NCI-H2081 (cell line): ENCODE data around the gene SLC41A3.
"Not testable (repeated sequence)": the region's sequence is repeated elsewhere in the genome, so short reads cannot be mapped to it uniquely, and the experiment has no call there.

Experiments
- DNase-seq, 2 experiments: peaks; one replicate each; lab custom pipeline; 2025; lab: John Stamatoyannopoulos, UW

Gene SLC41A3

DNA sequence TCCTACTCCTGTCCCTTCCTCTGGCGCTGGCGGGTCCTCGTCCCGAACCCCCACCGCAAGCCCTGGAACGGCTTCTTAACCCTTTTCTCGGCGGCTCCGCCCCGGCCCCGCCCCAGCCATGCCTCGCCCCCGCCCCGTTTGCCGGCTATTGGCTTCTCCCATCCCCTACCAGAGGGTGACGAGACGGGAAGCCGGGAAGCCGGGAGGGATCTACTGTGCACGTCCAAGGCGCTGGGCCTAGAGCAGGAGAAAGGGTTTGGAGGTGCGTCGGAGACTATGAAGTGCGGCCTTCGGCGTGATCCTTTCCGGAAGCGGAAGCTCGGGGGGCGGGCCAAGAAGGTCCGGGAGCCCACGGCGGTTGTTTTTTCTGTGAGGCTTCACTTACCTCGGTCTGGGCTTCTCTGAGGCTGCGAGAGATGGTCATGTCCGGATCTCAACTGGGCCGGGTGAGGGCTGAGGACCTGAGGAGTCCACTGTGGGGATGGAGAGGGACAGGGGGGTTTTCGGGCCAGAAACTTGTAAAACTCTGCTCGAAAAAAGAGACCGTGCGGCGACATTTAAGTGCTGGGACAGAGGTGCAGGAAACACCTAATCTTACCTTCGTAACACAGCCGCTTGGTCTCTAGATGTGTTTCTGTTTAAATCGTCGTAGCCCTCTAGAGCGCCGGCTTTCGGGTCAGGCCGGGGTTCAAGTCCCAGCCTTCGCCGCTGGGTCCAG, 93.5 kb downstream of the SLC41A3 start:
- peak; percentile 88 to 90 for DNase-seq

DNA sequence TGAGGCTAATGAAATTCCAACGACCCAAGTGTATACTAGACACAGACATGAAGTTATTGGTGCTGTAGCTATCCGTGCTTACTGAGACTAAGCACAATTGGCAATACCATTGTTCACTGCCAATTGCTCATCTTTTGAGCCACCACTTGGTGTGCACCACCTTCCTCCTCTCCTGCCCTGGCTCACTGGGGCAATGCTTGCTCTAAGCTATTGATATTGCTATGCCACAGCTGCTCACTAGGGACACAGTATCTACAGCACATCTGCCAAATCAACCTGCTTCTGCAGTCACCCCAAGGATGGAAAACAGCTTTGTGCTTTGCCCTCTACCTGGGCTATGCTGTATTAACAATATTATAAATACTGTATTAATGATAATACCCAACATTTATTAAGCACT, 99.0 kb downstream of the SLC41A3 start:
- DNase-seq, result not testable (repeated sequence)

DNA sequence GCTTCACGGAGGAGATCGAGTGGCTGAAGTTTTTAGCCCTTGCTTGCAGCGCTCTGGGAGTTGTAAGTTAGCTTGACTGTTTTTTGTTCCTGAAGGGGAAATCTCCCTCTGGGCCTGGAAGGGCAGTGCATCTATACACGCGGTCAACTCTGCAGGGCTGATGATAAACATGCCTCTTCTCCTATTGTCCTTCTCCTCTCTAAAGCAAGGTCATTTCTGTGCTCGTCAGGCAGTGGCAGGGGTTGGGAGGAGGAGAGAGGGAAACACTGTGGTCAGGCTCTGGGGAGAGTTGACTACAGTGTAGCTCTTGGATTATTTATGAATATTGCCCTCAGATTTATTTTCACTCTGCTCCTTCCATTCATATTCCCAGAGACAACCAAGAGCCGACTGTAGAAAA, 106.8 kb downstream of the SLC41A3 start:
- not testable (repeated sequence) for DNase-seq

DNA sequence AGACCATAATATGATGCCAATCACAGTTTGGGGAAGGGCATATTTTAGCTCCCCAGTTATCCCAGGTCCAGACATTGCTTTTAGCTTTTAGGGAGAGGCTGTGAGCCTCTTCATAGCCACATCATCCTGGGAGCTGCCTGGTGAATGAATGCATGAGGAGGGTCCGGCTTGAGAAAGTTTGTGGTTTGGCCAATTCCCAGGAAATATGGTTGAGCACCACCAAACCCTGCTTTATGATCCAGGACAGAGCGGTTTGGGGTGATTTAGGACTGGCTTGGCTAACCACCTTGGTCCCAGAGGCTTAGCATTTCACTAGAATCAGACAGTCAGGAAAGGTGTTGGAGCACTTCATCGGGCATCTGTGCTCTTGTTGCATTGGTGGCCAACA, 107.9 kb downstream of the SLC41A3 start:
- not testable (repeated sequence) for DNase-seq

DNA sequence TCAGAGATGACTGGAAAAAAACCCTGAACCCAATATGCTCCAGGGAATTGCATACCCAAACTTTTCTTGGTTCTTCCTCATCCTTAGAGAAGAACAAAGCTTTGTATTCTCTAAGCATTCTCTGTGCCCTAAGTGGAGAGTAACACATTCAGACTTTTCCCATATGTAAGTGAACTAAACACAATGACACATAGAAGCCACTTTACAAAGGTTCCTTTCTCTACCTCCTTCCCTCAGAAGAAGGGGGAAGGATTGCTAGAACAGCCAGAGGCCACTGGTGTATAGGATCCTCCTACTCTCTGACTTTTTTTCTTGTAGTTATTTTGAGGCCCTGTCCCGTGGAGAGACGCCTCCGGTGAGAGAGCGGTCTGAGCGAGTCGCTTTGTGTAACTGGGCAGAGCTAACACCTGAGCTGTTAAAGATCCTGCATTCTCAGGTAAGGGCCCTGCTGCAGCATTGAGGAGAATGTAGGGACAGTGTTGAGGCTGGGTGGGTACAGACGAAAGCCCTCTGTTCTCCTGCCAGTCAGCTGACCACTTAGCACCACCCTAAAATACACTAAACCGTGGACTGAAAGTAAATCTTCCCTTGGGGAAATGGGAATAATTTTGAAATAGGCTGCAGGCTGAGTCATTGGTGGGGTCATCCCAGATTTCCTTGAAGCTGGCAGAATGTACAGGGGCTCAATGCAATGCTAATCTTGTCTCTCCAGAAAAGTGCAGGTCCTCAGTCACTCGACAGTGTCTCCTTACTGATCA, 108.5 kb downstream of the SLC41A3 start:
- DNase-seq, result not testable (repeated sequence)

DNA sequence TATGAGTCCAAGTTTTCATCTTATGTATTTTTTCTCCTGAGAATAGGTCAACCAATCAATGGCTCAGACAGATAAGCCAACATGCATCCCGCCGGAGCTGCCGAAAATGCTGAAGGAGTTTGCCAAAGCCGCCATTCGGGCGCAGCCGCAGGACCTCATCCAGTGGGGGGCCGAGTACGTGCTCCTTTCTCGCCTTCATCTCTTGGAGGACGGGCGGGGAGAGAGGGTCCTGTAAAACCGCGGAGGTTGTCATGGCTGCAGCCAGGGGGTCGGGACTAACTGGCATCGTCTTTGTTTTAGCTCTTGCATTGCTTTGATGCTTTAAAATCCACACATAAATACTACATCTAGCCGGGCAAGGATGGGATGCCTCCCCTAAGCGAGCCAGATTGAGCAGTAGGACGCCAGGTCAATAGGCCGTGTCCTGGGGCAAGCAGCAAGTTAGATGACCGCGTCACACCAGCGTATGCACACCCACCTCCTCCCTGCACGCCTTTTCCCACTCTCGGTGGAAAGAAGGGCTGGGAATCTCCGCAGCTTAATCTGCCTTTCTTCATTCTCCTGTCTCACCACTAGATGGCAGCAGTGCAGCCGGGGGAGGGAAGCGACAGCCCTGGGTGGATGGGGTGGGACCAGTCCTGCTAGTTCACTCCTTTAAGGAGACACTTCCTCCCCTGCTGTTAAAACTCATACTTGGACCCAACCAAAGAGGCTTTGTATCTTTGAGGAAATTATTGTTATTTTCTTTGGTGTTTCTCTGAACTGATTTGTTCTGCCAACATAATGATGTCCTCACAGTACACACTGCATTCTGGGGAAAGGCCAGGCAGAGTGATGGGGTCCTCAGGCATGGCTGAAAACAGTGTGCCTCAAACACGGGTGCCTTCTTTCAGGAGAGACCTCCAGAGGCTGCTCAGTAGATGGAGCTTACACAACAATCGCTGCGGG, 111.7 kb downstream of the SLC41A3 start:
- peak; percentile 30 to 50 for DNase-seq

DNA sequence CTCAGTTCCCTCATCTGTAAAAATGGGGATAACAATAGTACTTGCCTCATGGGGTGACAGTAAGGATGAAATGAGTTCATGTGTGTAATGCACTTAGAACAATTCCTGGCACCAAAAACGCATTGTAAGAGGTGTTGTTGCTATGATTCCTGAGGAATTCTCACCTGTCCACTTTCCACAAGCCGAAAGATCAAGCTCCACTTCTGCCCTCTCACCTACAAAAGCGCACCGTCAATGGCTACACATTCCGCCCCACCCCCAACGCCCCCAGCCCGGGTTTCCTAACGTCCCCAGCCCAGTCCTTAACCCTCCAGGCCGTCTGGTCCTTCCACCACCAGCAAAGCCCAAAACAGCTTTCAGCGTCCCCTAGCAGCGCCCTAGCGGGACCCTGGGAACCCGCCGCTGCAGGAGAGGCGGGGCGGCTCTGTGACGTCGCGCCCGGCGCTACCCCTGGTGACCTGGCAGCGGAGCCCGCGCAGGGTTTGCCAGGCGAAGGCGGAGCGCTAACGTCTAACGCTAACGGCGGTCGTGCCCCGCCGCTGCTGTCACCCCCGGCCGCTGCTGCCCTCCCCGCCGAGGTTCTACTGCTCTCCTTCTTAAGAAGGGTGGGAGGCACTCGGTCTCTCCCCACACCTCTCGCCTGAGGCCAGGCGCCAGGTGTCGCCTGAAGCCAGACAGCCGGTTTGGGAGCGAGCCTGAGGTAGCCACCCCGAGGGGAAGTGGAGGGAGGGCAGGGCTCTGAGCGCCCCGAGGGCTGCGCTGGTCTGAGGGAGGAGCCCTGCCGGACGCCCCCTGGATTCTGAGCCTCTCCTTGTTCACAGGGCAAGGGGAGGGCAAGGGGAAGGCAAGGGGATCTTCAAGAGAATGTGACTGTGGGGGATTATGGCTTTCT, 115.0 kb downstream of the SLC41A3 start, which contains the start of gene ROPN1B:
ROPN1B (plus strand) TSS at position 478 of the 892 bp plus-strand sequence. CDS start 2,877 bp downstream, outside the sequence.
- not testable (repeated sequence) for DNase-seq

DNA sequence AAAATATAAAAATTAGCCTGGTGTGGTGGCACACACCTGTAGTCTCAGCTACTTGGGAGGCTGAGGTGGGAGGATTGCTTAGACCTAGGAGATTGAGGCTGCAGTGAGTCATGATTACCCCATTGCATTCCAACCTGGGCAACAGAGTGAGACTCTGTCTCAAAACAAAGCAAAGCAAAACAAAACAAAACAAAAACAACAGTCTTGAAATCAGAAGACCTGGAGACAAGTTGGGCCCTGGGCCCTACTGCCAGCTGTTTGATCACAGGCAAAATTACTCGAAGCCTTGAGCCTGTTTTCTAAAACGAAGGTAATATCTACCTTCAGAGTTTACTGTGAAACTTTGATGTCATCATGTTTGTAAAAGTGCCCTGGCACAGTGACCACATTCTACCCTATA, 115.8 kb downstream of the SLC41A3 start:
- DNase-seq, result not testable (repeated sequence)

DNA sequence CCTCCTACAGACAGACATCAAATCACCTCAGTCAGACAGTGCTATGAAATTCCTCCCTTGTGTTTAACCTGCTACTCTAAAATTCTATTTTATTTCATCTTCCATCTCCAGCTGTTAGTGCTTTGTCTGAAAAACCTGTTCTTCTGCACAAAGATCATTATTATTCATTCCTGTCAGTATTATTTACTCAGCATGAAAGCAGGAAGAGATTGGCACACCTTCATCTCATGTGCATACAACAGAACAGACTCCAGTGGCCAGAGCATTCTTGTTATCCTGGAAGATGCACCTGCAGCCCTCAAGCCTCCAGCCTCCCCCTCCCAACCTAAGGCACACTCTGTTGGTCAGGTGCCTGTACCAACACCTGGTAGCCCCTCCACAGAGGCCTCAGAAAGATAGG, 116.8 kb downstream of the SLC41A3 start:
- DNase-seq, result peak; percentile 7 to 64

DNA sequence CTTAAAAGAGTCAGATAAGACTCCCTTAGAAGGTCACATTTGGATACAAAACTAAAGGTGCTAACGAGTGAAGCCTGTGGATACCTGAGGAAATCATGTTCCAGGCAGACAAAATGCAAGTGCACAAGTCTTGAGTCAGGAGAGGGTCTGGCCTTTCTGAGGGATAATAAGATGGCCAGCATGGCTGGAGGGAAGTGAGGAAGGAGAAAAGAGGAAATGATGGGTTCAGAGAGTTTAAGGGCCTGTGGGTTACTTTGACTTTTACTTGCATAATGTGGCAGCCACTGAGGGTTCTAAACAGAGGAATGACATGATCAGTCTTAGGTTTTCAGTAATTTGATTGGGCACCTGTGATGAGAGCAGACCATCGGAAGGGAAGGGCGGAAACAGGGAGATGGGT, 118.4 kb downstream of the SLC41A3 start:
- no peak for DNase-seq

DNA sequence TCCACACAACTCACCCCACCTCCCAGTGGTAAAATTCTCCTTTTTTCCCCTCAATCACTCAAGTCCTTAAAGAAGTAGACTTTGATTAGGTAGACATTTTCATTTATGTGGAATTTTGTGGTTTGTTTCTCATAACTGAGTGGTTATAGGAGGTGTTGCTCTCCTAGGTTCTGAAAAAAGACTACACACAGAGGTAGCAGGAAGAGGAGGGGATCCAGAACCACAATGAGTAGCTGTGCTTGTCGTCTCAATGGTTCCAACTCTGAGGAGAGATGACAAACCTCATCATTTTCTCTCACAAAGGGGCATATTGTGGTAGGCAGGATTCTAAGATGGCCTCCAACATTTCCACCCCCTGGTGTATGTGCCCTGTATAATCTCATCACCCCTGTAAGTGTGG, 120.1 kb downstream of the SLC41A3 start:
- DNase-seq, result not testable (repeated sequence)

DNA sequence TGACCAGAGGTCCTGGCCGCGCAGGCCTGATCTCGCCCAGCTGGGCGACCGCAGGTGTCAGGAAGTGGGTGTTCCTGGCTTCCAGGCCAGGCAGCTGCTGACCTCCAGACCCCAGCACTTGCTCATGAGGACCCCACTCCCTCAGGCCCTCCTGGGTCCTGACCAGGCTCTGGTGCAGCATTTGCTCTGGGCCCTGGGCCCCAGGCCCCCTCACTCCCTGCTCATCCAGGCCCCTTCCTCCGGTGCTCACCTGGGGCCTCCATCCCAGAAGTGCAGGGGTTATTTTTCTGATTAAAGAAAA, 122.7 kb downstream of the SLC41A3 start:
- DNase-seq, result no peak

DNA sequence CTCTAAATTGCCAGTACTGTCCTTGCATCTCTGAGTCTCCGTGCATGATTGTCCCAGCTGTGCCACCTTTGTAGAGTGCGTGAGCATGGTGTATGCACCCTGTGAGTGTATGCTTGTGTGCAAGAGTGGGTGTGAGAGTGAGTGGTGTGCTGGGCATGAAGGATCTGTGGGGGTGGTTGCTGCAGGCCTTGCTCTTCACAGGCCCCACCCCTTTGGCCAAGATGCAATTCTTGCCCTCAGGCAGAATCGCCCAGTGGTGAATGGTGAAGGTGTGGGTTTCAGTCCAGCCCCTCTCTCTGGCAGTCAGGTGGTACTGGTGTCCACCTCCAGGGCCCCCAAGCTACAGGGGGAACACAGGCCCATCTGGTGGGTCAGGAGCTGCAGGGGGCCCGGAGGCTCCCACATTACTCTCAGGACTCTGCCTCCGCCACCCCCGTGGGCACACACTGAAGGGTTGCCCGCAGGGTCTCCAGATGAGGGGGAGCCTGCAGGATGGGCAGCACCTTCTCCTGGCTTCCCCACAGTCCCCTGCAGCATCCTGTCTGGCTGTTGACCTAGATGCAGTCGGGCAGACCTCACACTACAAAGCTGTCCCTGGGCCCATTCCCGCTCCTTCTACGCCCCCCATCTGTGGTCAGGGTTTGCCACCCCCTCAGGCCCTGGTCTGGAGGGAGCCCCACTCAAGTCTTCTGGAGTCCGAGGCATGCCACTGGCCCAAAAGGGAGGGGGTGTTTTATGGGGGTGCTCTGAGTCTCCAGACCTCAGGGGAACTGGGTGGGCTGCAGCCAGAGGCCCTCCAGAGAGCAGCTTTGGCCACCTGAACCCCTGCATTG, 123.3 kb downstream of the SLC41A3 start:
- DNase-seq, result no peak

DNA sequence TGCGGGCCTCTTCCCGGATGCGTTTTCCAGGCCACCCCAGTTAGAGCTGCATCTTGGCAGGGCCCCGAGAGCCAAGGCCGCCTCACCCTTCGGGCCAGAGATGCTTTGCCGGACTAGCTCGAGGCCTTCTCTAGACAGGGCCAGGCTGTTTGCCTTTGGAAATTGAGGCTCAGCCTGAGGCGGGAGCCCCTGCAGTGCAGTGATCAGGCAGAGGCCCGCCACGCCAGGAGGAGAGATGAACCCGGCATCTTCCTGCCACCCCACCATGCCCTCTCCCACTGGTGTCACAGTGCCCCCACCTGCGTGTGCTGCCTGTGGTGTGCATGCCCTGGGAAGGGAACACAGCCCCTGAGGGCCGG, 123.9 kb downstream of the SLC41A3 start:
- DNase-seq, result no peak

DNA sequence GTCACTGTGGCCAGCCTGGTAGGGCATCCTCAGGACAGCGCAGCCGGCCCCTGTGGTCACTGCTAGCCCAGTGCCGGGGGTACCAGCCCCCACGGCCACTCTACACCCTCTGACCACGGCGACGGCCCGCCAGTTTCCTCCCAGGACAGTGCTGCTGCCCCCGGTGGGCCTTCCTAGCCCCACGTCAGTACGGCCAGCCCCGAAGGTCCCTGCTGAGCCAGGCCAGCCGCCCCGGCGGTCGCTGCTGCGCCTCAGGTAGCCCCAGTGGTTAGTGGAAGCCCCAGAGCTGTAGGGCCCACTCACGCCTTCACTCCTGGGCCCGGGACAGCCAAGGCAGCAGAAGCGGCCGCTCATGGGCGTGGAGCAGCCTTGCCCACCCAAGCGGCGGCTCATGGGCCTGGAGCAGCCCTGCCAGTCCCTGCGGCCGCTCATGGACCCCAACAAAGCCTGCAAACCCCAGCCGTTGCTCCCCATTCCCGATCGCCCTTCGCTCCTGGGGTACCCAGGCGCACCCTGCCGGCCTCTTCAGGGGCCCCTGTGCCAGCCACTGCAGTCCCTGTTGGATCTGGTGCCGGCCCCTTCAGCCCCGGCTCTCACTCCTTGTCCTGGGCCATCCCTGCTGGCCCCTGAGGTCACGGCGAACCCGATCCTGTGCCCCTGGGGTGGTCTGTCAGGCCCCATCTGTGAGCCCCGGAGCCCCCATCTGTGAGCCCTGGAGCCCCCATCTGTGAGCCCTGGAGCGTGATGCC, 124.4 kb downstream of the SLC41A3 start:
- no peak for DNase-seq

DNA sequence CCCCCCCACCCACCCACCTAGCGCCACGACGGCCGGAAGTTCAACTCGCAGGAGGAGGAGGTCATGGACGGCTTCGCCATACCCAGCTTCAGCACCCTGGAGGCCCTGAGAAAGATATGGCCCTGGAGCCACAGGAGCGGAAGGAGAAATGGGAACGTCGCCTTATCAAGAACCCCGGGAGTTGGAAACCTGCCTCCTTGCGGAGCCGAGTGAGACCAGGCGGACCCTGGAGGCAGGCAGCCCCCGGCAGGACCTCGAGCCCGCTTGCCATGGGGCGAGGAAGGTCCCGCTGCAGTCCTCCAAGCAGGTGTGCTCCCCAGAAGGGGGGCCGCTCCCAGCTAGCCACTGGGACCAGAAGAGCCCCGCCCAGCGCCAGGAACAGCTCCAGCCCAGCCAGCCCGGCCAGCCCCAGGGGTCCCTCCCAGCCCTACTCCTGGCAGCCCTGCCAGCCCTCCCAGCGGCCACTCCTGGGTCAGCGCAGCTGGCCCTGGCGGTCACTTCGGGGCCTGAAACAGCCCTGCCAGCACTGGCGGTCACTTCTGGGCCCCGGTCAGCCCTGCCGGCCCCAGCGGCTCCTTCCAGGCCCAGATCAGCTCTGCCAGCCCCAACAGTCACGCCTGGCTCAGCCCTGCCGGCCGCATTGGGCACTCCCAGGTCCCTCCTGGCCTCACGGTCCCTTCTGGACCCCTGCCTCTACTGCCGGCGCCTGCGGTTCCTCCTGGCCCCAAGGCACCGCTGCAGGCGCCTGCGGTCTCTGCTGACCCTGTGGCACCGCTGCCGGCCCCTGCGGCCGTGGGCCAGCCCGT, 125.2 kb downstream of the SLC41A3 start:
- no peak for DNase-seq

DNA sequence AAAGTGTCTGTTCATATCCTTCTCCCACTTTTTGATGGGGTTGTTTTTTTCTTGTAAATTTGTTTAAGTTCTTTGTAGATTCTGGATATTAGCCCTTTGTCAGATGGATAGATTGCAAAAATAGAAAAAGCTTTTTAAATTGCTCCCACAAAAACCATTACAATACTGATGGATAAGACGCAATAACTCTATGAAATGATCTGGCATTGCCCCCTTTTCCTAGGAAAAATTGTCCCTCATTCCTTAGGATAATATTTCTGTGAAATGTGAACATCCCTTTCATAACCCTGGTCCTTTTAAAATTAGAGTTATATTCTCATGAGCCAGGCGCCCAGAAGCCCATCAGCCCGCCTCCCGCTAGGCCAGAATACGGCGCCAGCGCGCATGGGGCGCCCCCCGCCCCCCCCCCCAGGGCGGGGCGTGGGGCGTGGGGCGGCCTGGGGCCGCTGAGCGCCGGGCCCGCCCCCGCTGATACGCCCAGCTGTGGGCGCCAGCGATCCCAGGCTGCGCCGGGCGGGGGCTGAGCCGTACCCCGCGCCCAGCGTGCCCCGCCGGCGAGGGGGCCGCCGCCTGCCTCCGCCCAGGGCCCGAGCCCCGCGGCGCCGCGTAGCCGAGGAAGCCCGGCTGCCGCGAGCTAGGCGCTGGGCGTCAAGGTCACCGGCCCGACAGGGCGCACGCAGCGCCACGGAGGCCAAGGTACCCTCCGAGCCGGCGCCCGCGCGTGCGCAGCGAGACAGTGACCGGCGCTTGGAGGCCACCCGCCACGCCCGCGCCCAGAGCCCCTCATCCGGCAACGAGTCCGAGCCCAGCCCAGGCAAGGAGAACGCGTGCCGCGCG, 126.0 kb downstream of the SLC41A3 start:
- DNase-seq, result no peak

DNA sequence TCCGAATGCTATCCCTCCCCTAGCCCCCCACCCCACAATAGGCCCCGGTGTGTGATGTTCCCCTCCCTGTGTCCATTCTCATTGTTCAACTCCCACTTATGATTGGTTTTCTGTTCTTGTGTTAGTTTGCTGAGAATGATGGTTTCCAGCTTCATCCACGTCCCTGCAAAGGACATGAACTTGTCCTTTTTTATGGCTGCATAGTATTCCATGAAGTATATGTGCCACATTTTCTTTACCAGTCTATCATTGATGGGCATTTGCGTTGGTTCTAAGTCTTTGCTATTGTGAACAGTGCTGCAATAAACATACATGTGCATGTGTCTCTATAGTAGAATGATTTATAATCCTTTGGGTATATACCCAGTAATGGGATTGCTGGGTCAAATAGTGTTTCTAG, 126.9 kb downstream of the SLC41A3 start:
- DNase-seq, result not testable (repeated sequence)
